ENCODE measurements around the gene DCAF11.
A peak's percentile ranks its signal among the peaks of the same experiment; 100 is the strongest.

Gene DCAF11

DNA sequence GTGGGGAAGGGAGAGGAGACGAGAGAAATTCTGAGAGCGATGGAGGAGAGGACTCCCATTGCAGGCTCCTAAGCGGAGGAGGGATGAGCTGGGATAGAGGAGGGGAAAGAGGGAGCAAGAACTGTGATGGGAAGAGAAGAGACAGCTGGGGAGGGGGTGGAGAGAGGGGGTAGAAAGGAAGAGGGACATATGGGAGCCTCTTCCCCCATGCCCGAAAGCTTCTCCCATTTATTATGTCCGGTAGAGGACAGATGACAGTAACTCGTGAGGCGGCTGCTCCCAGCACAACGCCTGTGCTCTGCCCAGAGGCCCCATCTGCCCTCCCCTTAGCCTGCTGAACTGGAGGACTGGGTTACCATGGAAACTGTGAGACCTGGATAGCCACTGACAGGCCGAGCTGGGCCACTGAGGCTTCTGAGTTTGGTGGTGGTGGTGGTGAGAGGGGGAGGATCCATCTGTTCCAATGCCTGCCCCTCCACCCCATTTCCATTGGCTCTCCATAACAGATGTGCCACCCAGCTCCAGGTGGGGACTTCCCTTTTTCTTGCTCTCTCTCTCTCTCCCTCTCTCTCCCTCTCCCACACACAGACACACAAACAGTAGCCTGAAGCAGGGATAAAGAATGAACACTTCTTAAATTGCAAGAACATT lies 35.0 kb upstream of the DCAF11 start:
- no peak for DNase-seq

DNA sequence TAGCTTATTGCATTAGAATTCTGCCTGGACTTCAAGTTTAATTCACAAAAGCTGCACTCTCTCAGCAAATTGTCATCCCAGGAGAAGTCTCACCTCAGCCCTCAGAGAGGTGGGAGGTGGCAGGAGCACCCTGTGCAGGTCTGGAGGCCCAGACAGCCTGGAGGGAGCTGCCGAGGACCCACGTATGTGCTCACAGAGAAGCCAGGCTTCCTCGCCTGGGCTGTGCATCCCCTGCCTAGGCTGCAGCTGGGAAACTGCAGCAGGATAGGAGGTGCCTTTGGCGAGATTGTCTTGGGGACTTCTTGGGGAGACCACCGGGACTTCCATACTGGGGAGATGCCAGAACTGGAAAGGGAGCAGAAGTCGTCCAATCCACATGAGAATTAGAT lies 34.4 kb upstream of the DCAF11 start:
- DNase-seq = no peak

DNA sequence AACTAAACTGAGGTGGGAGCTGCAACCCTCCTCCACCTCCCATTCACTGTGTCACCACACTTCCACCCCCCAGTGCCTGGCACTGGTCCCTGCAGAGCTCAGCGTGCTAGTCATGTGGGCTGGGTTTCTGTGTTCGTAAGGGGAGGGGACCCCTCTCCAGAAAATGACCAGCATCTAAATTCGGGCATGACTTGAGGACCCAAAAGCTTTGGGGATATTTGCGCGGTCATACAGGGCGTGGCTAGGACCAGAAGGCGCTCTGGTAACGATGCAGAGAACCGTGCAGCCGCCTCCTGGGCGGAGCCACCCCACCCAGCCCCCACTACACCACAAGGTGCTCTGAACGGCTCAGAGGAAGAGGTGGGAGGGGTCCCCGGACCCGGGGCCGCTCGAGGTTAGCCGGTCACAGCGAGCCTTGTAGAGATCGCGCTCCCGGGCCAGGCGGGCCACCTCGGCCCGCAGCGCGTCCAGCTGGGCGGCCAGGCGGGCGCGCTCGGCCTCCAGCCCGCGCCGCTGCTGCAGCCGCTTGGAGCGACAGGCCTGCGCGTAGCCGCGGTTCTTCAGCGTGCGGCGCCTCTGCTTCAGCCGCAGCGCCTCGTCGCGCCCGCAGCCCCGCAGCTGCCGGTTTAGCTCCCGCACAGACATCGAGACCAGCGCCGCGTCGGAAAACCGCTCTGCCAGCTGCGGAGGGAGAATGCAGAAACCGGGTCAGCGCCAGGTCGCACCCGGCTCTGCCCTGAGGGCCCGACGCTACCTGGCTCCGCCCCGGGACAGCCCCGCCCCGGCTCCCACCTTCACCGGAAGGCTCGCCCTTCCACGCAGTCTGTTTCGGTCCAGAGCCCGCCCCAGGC lies 33.5 kb upstream of the DCAF11 start:
- DNase-seq = peak in 1 of 2 experiments; percentile 44

GRCh38 chr14:24081739-24082211 lies 32.8 kb upstream of the DCAF11 start:
- no peak for DNase-seq

DNA sequence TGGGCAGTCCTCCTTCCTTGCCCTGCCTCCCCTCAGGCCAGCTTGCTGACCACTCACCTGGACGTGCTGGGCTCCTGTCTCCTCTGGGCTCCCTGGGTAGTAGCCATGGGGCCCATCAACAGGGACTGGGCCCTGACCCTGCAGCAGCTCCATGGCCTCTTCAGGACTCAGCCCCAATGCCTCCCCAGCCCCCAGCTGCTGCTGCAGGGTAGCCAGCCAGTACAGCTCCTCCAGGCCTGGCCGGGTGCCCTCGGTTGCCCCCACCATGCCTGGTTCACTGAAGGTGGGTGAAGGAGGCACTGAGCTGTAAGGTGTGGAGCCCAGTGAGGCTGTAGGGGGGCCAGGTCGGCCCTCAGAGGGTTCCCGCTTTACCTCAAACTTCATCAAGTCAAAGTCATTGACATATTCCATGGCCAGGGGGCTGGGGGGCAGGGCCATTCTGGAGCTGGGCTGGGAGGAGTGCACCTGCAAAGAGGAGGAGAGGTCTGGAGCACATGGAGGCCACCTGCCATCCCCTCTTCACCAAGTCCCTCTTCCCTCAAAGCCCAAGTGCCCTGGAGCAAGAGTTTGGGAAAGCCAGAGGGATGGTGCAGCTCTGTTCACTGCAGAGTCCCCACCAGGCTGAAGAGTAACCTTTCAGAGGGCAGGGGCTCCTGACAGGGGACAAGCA lies 32.0 kb upstream of the DCAF11 start:
- DNase-seq = no peak

DNA sequence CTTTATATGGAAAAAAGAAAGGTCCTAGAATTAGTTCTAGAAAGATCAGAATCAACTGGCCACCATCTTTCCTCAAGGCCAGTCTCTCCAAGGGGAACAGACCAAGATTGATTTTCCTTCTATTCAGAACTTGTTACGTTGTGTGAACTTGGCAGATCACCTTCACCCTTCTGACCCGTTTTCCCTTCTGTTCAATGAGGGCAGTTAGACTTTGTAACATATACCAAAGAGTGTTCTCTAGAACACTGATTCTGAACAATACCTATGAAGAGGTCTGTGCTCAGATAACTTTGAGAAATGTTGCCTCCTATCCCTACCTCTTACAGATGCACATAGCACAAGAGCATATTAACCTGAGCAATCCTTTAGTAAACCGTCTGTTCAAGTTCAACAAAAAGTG lies 31.1 kb upstream of the DCAF11 start:
- DNase-seq = no peak

DNA sequence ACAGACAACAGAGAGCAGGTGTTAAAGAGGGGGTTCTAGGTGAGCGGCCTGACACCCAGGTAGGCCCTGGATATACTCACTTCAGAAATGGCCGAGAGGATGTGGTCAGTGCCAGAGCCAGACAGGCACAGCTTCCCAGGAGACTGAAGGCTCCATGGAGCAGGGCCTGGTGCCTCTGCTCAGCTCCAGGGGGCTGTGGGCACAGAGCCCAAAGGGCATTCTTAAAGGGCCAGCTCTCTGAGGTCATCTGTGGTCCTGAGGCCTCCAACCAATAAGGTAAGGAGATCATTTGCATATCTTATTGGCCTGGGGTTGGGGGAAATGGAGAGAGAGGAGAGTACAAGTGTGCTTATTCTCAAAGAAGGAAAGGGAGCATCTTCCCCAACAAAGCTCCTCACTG lies 30.1 kb upstream of the DCAF11 start:
- DNase-seq = no peak

DNA sequence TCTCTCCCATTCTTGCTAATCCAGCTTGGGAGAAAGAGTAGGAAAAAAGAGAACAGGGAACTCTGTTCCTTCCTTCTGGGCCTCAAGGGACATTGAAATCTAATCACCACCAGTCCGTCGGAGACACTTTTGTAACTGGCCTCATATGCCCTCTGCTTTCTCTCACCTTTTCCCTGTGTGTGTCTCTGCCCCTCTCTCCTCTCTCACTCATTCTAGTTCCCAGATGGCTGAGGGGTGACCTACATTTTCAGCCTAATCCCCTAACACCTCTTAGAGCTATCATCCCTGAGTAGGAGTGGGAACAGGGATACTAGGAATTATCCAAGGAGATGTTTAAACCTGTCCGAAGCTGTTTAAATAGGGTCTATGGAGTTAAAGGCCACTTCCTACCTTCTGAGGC lies 29.4 kb upstream of the DCAF11 start:
- DNase-seq = no peak

DNA sequence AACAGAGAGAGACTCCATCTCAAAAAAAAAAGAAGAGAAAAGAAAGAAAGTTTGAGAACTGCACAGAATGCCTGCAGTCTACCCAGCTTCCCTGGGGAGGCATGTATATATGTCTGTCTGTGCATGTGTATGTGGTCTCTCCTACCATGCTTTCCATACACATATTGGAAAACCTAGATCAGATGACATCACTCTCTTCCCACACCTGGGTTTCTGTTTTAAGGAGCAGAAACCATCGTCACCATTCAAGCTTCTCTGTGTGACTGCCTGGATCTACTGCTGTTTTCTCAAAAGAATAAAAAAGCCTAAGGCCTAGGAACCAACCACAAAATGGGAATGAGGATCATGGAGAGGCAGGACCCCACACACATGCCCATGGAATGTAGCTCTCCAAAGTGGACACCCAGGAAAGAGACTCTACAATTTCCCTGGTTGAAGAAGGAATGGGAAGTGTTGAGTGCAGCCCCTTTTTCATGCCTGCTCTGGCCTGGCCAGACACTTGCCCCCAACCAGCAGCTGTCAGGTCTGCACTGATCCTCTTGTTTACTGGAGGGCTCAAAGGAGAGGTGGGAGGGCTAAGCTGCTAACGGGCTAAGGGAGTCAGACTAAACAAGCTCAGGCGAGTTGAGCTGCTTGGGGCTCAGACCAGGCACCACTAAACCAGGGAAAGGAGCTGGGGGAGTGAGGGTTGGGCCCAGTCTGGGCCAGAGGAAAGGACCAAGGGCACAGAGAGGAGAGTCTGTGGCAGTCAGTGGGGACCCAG lies 28.2 kb upstream of the DCAF11 start:
- DNase-seq = no peak

GRCh38 chr14:24087004-24087403 lies 27.6 kb upstream of the DCAF11 start:
- DNase-seq = no peak

DNA sequence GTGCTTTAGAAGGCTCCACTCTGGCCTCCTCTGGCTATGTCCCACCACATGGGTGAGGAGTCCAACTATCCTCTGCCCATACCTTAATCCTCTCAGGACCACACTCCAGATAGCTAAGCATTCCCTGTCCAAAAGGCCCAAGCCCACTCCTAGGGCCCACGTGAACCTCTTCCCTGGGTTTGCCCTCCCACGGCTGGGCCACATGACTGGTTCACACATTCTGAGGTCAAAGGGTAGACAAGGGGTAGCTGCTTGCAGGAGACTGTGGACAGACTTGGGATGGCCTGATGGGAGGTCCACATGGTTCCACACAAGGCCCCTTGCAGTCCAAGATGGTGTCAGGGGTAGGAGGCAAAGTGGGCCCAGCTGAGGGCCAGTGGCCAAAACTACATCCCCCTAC lies 26.5 kb upstream of the DCAF11 start:
- DNase-seq = no peak

DNA sequence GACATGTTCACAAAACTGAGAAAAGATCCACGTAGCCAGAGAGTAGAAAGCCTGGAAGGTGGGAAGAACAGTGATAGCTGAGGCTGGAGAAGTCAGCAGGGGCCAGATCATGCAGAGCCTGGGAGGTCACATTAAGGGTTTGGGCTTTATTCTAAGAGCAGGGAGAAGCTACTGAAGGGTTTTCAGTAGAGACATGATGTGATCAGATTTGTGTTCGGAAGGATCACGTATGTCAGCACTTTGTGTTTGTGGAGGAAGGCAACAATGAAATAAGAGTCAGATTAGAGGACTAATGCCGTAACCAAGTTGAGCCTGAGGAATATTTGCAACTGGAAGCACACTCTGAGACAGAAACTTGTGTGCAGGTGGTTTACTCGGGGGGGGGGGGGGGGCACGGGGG lies 24.7 kb upstream of the DCAF11 start:
- DNase-seq = no peak

DNA sequence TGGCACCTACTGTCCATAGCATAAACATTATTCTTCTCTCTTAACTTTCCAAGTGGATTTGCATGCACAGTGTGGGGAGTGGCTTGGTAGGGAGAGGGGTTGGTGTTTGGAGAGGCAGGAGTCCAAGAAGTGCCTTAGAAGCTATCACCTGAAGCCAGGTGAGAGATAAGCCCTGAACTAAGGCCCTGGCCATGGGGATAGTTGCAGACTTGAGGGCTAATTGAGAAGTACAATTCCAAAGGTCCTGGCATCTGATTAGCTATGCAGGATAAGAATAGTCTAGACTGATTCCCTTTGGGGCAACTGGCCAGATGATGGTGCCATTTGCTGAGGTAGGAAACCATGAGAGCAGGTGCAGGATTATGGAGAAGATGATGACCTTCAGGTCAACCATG lies 22.5 kb upstream of the DCAF11 start:
- no peak for DNase-seq

DNA sequence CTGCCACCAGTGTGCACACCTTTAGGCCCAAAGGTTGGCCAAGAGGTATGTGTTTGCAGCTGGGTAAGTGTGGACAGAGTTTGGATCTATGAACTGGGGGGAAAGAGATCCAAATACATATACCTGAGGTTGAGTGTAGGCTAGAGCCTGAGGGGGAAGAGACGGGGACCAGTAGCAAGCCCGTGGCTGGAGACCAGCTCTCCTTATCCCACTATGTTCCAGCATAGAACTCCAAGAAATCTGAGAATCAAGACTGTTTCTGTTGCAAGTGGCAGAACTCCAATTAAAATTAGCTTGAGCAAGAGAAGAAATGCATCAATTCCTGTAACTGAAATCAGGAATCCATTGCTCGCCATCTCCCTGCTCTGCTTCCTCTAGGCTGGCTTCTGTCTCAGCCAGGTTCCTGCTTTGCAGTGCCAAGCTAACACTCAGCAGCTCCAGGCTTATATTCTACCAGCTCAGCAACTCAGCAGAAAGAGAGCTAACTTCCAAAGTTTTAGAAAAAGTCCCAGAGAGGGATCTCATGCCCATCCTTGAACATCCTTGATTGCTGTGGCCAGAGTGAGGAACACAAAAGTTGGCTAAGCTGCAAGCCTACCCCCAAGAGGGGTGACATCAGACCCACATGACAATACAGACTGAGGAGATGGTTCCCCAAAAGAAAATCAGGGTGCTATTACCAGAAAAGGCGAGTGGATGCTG lies 21.9 kb upstream of the DCAF11 start:
- no peak for DNase-seq

DNA sequence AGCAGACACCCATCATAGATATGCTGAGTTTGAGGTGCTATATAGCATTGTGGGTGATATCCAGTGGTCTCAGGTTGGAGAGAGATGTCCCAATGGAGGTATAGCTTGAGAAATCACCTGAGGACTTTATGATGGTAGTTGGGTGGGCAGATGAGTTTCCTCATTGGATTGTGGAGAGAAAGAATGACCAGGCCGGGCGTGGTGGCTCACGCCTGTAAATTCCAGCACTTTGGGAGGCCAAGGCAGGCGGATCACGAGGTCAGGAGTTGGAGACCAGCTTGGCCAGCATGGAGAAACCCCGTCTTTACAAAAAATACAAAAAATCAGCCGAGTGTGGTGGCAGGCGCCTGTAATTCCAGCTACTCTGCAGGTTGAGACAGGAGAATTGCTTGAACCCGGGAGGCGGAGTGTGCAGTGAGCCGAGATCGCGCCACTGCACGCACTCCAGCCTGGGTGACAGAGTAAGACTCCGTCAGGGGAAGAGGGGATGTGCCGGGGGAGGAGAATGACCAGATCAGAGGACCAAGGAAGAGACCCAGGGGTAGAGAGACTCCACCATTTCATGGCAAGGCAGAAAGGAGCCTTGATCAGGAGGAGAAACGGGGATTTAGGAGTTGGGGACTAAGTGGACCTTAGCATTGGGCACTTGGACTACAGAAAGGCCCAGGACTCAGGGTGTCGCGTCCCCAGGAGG lies 21.2 kb upstream of the DCAF11 start:
- DNase-seq = no peak

GRCh38 chr14:24093901-24094840 lies 20.4 kb upstream of the DCAF11 start, which contains the start of gene PCK2:
PCK2 (plus strand) TSS chr14:24094311; CDS start chr14:24094406, 95 bp downstream.
- peak; percentile 55 to 82 for DNase-seq

- DNase-seq = no peak
These were observed 19.7 kb upstream of the DCAF11 start for GRCh38 chr14:24094841-24095270.

DNA sequence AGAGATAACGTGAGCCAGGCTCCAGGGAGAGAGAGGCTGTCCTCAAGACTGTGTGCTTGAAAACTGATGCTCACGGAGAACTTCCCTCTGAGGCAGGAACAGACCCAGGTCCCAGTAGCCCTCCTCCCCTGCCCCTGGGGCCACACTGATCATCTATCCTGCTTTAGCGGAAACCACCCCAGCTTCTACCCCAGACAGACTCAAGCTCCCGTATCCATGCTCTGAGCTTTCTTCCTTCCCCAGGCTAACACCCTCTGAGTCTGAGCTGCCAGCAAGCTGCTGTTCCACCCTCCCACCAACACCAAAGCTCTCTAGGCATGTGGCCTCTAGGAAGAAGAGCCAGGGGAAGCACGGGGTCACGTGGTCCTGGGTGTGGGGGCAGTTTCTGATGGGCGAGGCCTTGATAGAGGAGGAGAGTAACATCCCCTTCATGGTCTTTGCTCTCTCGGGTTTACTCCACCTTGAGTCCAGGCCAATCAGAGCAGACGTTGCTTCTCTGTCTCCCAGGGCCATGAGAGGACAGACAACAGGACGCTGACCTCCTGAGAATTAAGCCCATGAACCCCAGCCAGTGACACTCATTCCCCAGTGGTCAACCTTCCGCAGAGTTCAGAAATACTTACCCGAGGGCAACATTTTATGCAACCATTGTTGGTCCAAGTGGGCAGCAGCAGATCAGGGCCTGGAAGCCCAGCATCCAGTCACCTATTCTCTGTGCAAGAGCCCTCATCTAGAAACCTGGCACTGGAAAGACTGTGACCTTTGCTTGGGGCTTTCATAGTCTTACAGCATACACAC lies 19.1 kb upstream of the DCAF11 start:
- no peak for DNase-seq

- DNase-seq = no peak
These were observed 17.9 kb upstream of the DCAF11 start for GRCh38 chr14:24096545-24097181.

Measured in NCI-H1930 (cell line).